Astrocyte of the hippocampus (primary cell): ENCODE results near the gene CGB3.

Source experiments
- DNase-seq: peaks from one replicate; pipeline ENCODE4 v3.0.0; 2011; ENCODE audit warnings: low read depth, low spot score

The CGB3 gene

GRCh38 chr19:48988286-48988685, 35.8 kb downstream of the CGB3 start:
- no peak for DNase-seq

- no peak for DNase-seq
These were observed 36.8 kb downstream of the CGB3 start for GRCh38 chr19:48987323-48987722.

GRCh38 chr19:48986211-48986610, 37.9 kb downstream of the CGB3 start:
- no peak for DNase-seq

GRCh38 chr19:48985711-48986110, 38.4 kb downstream of the CGB3 start:
- no peak for DNase-seq

GRCh38 chr19:48982280-48982679, 41.9 kb downstream of the CGB3 start:
- DNase-seq: no peak

- no peak for DNase-seq
These were observed 47.1 kb downstream of the CGB3 start for GRCh38 chr19:48977061-48977460.

GRCh38 chr19:48975947-48976847, 47.9 kb downstream of the CGB3 start:
- no peak for DNase-seq
